Upper lobe of left lung (tissue), 4 donors: ENCODE results near the gene PTGER1.

Source experiments
- POLR2A ChIP-seq, 4 donors: fragments of 450-650 bp; IDR thresholded peaks; one replicate each; pipeline ENCODE4 v1.5.1; 2016 to 2017; ENCODE audit warnings: antibody characterized with exemption in 4 of 4, mild to moderate bottlenecking in 2 of 4
- POLR2AphosphoS5 ChIP-seq, 2 donors: sonication (generic); formaldehyde crosslinking; IDR thresholded peaks; one replicate each; pipeline ENCODE4 v1.5.1; 2017; ENCODE audit warnings: antibody characterized with exemption in 2 of 2
- TF ChIP-seq, protein P1 (sequence below), 6 experiments: fragments of 450-650 bp in 4 of 6; fragments of 200-600 bp in 2 of 6; sonication (generic) in 2 of 6; IDR thresholded peaks; one replicate each; pipeline ENCODE4 v1.5.1; 2016 to 2019; ENCODE audit warnings: antibody characterized with exemption in 6 of 6

DNA sequence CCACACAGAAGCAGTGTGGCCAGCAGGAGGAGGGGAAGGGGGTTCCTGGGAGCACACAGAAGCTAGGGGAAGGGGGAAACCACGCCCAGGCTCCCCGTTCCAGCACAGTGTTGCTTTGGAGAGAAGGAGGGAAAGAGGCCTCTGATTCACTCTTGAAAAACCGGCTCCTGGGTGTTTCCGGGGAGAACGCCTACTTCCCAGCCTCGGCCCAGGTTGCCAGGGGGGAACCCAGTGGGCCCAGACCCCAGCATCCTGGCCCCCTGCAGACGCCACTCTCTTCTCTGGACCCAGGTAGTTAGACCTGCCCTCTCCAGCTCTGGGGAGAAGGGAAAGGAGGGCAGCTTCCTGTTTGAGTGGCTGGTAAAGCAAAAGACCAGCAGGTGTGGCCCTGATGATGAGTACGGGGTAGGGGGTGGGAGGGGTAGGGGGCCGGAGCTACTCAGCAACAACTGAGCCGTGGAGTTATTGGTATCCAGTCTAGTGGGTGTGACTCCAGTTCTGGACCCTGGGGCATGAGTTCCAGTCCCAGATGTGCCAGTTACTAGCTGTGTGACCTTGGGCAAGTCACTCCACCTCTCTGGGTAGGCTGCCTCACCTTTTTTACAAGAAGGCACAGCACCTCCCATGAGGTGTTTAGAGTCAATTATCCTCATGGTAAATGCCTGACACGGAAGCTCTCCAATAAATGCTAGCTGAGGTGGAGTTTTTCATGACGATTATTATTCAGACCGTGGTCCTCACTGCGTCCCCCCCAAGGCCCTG lies 19.9 kb upstream of the PTGER1 start:
- TF ChIP-seq, protein P1, sequence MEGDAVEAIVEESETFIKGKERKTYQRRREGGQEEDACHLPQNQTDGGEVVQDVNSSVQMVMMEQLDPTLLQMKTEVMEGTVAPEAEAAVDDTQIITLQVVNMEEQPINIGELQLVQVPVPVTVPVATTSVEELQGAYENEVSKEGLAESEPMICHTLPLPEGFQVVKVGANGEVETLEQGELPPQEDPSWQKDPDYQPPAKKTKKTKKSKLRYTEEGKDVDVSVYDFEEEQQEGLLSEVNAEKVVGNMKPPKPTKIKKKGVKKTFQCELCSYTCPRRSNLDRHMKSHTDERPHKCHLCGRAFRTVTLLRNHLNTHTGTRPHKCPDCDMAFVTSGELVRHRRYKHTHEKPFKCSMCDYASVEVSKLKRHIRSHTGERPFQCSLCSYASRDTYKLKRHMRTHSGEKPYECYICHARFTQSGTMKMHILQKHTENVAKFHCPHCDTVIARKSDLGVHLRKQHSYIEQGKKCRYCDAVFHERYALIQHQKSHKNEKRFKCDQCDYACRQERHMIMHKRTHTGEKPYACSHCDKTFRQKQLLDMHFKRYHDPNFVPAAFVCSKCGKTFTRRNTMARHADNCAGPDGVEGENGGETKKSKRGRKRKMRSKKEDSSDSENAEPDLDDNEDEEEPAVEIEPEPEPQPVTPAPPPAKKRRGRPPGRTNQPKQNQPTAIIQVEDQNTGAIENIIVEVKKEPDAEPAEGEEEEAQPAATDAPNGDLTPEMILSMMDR (IDR thresholded peaks at IDR 0.05): no peak
- TF ChIP-seq POLR2AphosphoS5 (IDR thresholded peaks at IDR 0.05): no peak
- no peak for TF ChIP-seq POLR2A (IDR thresholded peaks at IDR 0.05)
